Tibial nerve (tissue), 4 donors: ENCODE measurements around the gene CFAP45. TPM values are rescaled to one million over a fixed set of nuclear protein-coding genes. Genes with fewer than 3 reads are reported as not detected.
A peak's percentile ranks its signal among the peaks of the same experiment; 100 is the strongest.

Source experiments
- DNase-seq, 2 donors: peaks; one replicate each; pipeline ENCODE4 v3.0.0-alpha.2; 2019; ENCODE audit warnings: low spot score in 2 of 2
- H3K27ac ChIP-seq, 4 donors: fragments of 200-600 bp; sonication (generic) in 3 of 4; one replicate each; pipeline ENCODE4 v1.5.1; 2017 to 2019; ENCODE audit warnings: mild to moderate bottlenecking in 1 of 4
- H3K27me3 ChIP-seq, 2 donors: fragments of 200-600 bp; sonication (generic) in 1 of 2; one replicate each; pipeline versions ENCODE4 v1.5.1 to v1.6.0; 2017 to 2019
- H3K36me3 ChIP-seq, 3 donors: fragments of 200-600 bp; sonication (generic); one replicate each; pipeline ENCODE4 v1.5.1; 2018 to 2019
- H3K4me1 ChIP-seq, 4 donors: fragments of 200-600 bp; sonication (generic) in 3 of 4; one replicate each; pipeline ENCODE4 v1.5.1; 2017 to 2019
- H3K4me3 ChIP-seq, 4 donors: fragments of 200-600 bp; sonication (generic) in 3 of 4; one replicate each; pipeline ENCODE4 v1.5.1; 2017 to 2019; ENCODE audit warnings: mild to moderate bottlenecking in 1 of 4, moderate library complexity in 1 of 4
- H3K9me3 ChIP-seq, 4 donors: fragments of 200-600 bp; sonication (generic) in 3 of 4; one replicate each; pipeline ENCODE4 v1.5.1; 2017 to 2019
- CTCF ChIP-seq, 5 experiments: fragments of 200-600 bp in 3 of 5; fragments of 450-650 bp in 2 of 5; sonication (generic) in 3 of 5; IDR thresholded peaks; one replicate each; pipeline ENCODE4 v1.5.1; 2016 to 2019; ENCODE audit warnings: antibody characterized with exemption in 5 of 5, mild to moderate bottlenecking in 3 of 5, moderate library complexity in 2 of 5
- EP300 ChIP-seq, 2 donors: sonication (generic); formaldehyde crosslinking; IDR thresholded peaks; one replicate each; pipeline ENCODE4 v1.6.1; 2017; ENCODE audit warnings: antibody characterized with exemption in 2 of 2, mild to moderate bottlenecking in 1 of 2
- POLR2A ChIP-seq, 2 donors: fragments of 450-650 bp; IDR thresholded peaks; one replicate each; pipeline ENCODE4 v1.6.1; 2017; ENCODE audit warnings: antibody characterized with exemption in 2 of 2, mild to moderate bottlenecking in 2 of 2, moderate library complexity in 2 of 2
- WGBS, 2 donors: methylation state at CpG; one replicate each; pipeline ENCODE4 v1.1.5; 2018; 5-methylcytosine and 5-hydroxymethylcytosine counted together
- total RNA-seq, 4 donors: library from RNA; depleted of rRNA; stranded (reverse); fragments of >200 nt; gene quantifications; one replicate each; pipeline ENCODE4 v1.1.0, GENCODE V29; 2016

The CFAP45 gene
- total RNA-seq, 4 donors from 2014 or later: 0.39 to 0.66 (median 0.63) TPM; not detected in 1

- H3K9me3 ChIP-seq: no peaks in the 10 kb centered on the region
- DNase-seq: no peak
- H3K4me3 ChIP-seq: no peak overlapping the region
- 56 to 67% methylated on average over 1 to 3 of the region's 3 CpGs for WGBS, 2 donors
- peaks cover 0 to 27% (median 0%) of the 10 kb centered on the region in 3 donors for H3K36me3 ChIP-seq
- no peaks in the 10 kb centered on the region for H3K27me3 ChIP-seq
- H3K27ac ChIP-seq: no peak overlapping the region
- TF ChIP-seq POLR2A (IDR thresholded peaks at IDR 0.05): no peak
- TF ChIP-seq CTCF (IDR thresholded peaks at IDR 0.05): no peak
- no peak for TF ChIP-seq EP300 (IDR thresholded peaks at IDR 0.05)
- peaks cover 0 to 4% (median 0%) of the 10 kb centered on the region in 4 donors for H3K4me1 ChIP-seq
Observed at GRCh38 chr1:159860456-159860855, 39.5 kb downstream of the CFAP45 start.

GRCh38 chr1:159859767-159860322, 40.1 kb downstream of the CFAP45 start:
- Histone ChIP-seq H3K9me3 (no peaks in the 10 kb centered on the region), H3K36me3 (peaks cover 0 to 27% (median 0%) of the 10 kb centered on the region in 3 donors), H3K4me3 (no peak overlapping the region), H3K27ac (no peak overlapping the region), H3K27me3 (no peaks in the 10 kb centered on the region), H3K4me1 (peaks cover 0 to 10% (median 2%) of the 10 kb centered on the region in 4 donors)
- 75 to 81% methylated on average over 7 of the region's 7 CpGs for WGBS, 2 donors
- no peak for DNase-seq
- TF ChIP-seq EP300 (IDR thresholded peaks at IDR 0.05): no peak
- TF ChIP-seq CTCF (IDR thresholded peaks at IDR 0.05): no peak

DNA sequence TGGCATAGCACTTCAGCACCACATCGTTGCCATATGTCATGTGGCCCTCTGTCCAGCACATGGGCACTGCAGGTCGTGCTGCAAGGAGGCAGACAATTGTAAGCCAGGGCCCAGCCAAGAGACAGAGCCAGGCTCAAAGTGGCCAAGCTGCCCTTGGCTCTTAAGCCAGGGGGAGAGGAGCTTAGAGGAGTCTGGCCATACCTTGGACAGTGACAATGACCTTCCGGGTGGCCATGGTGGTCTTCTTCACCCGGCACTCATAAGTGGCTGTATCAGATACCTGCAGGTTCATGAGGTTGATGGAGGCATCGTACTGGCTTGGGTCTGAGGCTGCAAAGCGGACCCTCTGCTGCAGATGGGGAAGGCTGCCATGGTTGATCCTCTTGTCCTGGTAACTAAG, 42.1 kb downstream of the CFAP45 start:
- TF ChIP-seq CTCF (IDR thresholded peaks at IDR 0.05) (no peak), POLR2A (IDR thresholded peaks at IDR 0.05) (no peak), EP300 (IDR thresholded peaks at IDR 0.05) (no peak)
- WGBS, 2 donors: 87 to 93% methylated on average over 6 of the region's 6 CpGs
- no peak overlapping the region for H3K4me3 ChIP-seq
- no peaks in the 10 kb centered on the region for H3K27me3 ChIP-seq
- H3K27ac ChIP-seq: no peak overlapping the region
- H3K9me3 ChIP-seq: no peaks in the 10 kb centered on the region
- H3K4me1 ChIP-seq: peaks cover 0 to 20% (median 12%) of the 10 kb centered on the region in 4 donors
- no peak for DNase-seq
- H3K36me3 ChIP-seq: peaks cover 0 to 24% (median 0%) of the 10 kb centered on the region in 3 donors

- 71 to 86% methylated on average over 1 of the region's 1 CpG for WGBS, 2 donors
- peak overlapping the region in 2 of 4 donors; percentile 94 to 97 for H3K27ac ChIP-seq
Observed at GRCh38 chr1:159856576-159856975, 43.4 kb downstream of the CFAP45 start.

More at GRCh38 chr1:159856576-159856975, 43.4 kb downstream of the CFAP45 start:
- H3K36me3 ChIP-seq: peaks cover 0 to 16% (median 0%) of the 10 kb centered on the region in 3 donors
- DNase-seq: no peak
- no peaks in the 10 kb centered on the region for H3K27me3 ChIP-seq
- no peaks in the 10 kb centered on the region for H3K9me3 ChIP-seq
- peaks cover 0 to 24% (median 15%) of the 10 kb centered on the region in 4 donors for H3K4me1 ChIP-seq
- no peak for TF ChIP-seq EP300 (IDR thresholded peaks at IDR 0.05)
- no peak for TF ChIP-seq POLR2A (IDR thresholded peaks at IDR 0.05)
- no peak for TF ChIP-seq CTCF (IDR thresholded peaks at IDR 0.05)
- H3K4me3 ChIP-seq: no peak overlapping the region
